ENCODE data around the gene MYO1E. TPM values are rescaled to one million over a fixed set of nuclear protein-coding genes. Genes with fewer than 3 reads are reported as not detected.

MYO1E gene
- total RNA-seq, 4 donors from 2014 or later = 131 to 388 (median 345) TPM

DNA sequence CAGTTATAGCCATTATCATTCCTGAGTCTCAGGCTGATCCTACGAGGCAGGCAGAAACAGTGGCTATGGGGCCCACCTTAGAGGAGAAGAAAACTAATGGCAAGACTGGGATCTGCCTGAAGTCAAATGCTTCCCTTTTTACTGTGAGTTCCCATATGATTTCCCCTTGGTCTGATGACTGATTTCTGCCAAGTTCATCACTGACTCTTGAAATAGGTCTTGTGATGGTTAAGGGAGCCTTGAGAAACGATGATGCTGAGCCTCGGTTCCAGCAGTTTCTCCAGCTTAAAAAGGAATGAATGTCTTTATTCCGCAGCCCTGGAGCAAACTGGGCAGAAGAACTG lies 195.4 kb downstream of the MYO1E start:
- intact Hi-C loops (cut with DNase I; ENCODE audit: low total_unique reads) (no loop called here), in situ Hi-C loops (cut with MboI; ENCODE audit: low pct_ligation_motif_present in 1 of 4, low pct_unique_long_range_greater_than_20kb in 1 of 4, low sequenced_read_pairs in 3 of 4) (no loop called here)
- Histone ChIP-seq H3K4me1 (peaks cover 3 to 16% (median 8%) of the 10 kb centered on the region in 4 donors), H3K36me3 (peaks cover 0 to 30% (median 9%) of the 10 kb centered on the region in 4 donors), H3K9me3 (peaks cover 0 to 2% of the 10 kb centered on the region in 2 donors), H3K4me3 (no peak overlapping the region), H3K27me3 (no peaks in the 10 kb centered on the region), H3K27ac (peak overlapping the region in 1 of 4 donors; percentile 1)
- no peak for TF ChIP-seq POLR2AphosphoS5 (IDR thresholded peaks at IDR 0.05)
- TF ChIP-seq CTCF (IDR thresholded peaks at IDR 0.05) = no peak
- TF ChIP-seq POLR2A (IDR thresholded peaks at IDR 0.05) = no peak
- TF ChIP-seq EP300 (IDR thresholded peaks at IDR 0.05; ENCODE audit: low read depth) = no peak
- DNase-seq = no peak
- WGBS, 2 donors (ENCODE audit: low coverage in 1 of 2) = 75 to 90% methylated on average over 3 to 4 of the region's 4 CpGs

- no peak for TF ChIP-seq EP300 (IDR thresholded peaks at IDR 0.05; ENCODE audit: low read depth)
- no peak for TF ChIP-seq POLR2AphosphoS5 (IDR thresholded peaks at IDR 0.05)
- TF ChIP-seq POLR2A (IDR thresholded peaks at IDR 0.05) = no peak
- TF ChIP-seq CTCF (IDR thresholded peaks at IDR 0.05) = no peak
- no peak for DNase-seq
- H3K4me1 ChIP-seq = peaks cover 3 to 16% (median 8%) of the 10 kb centered on the region in 4 donors
- in situ Hi-C loops (cut with MboI; ENCODE audit: low pct_ligation_motif_present in 1 of 4, low pct_unique_long_range_greater_than_20kb in 1 of 4, low sequenced_read_pairs in 3 of 4) = no loop called here
- H3K27me3 ChIP-seq = no peaks in the 10 kb centered on the region
- H3K9me3 ChIP-seq = no peaks in the 10 kb centered on the region
- 80 to 83% methylated on average over 7 to 9 of the region's 9 CpGs for WGBS, 2 donors (ENCODE audit: low coverage in 1 of 2)
- no peak overlapping the region for H3K4me3 ChIP-seq
- H3K27ac ChIP-seq = peak overlapping the region in 2 of 4 donors; percentile 59 to 67
- intact Hi-C loops (cut with DNase I; ENCODE audit: low total_unique reads) = no loop called here
- peaks cover 0 to 27% (median 7%) of the 10 kb centered on the region in 4 donors for H3K36me3 ChIP-seq
Measured at GRCh38 chr15:59176653-59177316, 195.9 kb downstream of the MYO1E start.

GRCh38 chr15:59174835-59175831 lies 197.5 kb downstream of the MYO1E start:
- no peaks in the 10 kb centered on the region for H3K9me3 ChIP-seq
- peak overlapping the region; percentile 50 to 67 (median 60) for H3K27ac ChIP-seq
- no peaks in the 10 kb centered on the region for H3K27me3 ChIP-seq
- intact Hi-C loops (cut with DNase I; ENCODE audit: low total_unique reads) = no loop called here
- H3K4me1 ChIP-seq = peaks cover 3 to 22% (median 10%) of the 10 kb centered on the region in 4 donors
- peak; percentile 63 for DNase-seq
- in situ Hi-C loops (cut with MboI; ENCODE audit: low pct_ligation_motif_present in 1 of 4, low pct_unique_long_range_greater_than_20kb in 1 of 4, low sequenced_read_pairs in 3 of 4) = loop anchor here in 1 of 4 donors (25.0 kb wide), 1 partner anchor 312 kb away; no protein-coding TSS in a partner anchor
- H3K36me3 ChIP-seq = peaks cover 0 to 23% (median 8%) of the 10 kb centered on the region in 4 donors
- no peak overlapping the region for H3K4me3 ChIP-seq
- 39 to 42% methylated on average over 3 to 10 of the region's 10 CpGs for WGBS, 2 donors (ENCODE audit: low coverage in 1 of 2)
- peak in 1 of 3 donors; percentile 27 for TF ChIP-seq POLR2AphosphoS5 (IDR thresholded peaks at IDR 0.05)
- TF ChIP-seq CTCF (IDR thresholded peaks at IDR 0.05) = peak; percentile 46 to 73 (median 54)
- no peak for TF ChIP-seq POLR2A (IDR thresholded peaks at IDR 0.05)
- no peak for TF ChIP-seq EP300 (IDR thresholded peaks at IDR 0.05; ENCODE audit: low read depth)

Measured in transverse colon (tissue), 4 donors.